HFF-Myc (cell line): ENCODE data around the gene PLA2G2D.

Experiments used
- DNase-seq: peaks from one replicate; pipeline ENCODE4 v3.0.0-alpha.2; 2011; ENCODE audit warnings: low read depth; ENCODE audit errors: extremely low read depth
- H3K4me3 ChIP-seq: replicated peaks from 2 replicates; pipeline ENCODE4 v1.5.1; 2011; ENCODE audit warnings: low read depth, mild to moderate bottlenecking, control low read depth, low read length
- CTCF ChIP-seq: IDR thresholded peaks from 2 replicates; pipeline ENCODE4 v1.5.1; 2012; ENCODE audit warnings: mild to moderate bottlenecking, low read depth, low read length, control low read depth; ENCODE audit errors: missing control alignments

Gene PLA2G2D

GRCh38 chr1:20109223-20109856, 10.0 kb downstream of the PLA2G2D start:
- H3K4me3 ChIP-seq, result no peak overlapping the region
- TF ChIP-seq CTCF, result no peak
- DNase-seq, result no peak

DNA sequence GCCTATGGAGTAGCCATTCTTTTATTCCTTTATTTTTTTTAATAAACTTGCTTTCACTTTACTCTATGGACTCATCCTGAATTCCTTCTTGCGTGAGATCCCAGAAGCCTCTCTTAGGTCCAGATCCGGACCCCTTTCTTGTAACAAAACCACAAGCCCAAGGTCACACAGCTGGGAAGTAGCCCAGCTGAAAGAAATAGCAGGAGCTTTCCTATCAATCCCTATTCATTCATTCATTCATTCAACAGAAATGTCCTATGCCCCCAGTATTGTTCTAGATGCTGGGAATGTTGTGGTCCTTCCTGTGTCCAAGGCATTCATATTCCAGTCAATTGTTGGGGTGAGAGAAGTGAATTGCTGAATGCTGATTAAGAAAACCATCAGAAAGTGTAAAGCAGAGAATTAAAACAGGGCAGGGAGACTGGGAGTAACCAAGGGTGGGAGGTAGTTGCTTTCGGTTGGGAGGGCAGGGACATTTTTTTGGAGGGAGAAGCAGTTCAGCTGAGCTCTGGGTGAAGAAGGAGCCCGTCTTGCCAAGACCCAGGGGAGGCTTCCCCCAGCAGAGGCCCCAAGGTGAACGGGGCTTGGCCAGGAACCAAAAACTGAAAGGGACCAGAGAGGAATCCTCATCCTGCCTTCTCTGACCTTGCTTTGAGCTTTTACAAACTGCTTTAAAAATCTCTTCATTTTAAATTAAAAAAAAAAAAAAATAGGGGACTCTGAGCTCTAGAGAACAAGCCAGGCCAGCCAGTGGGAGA, 10.8 kb downstream of the PLA2G2D start:
- H3K4me3 ChIP-seq, result no peak overlapping the region
- TF ChIP-seq CTCF, result no peak

GRCh38 chr1:20107796-20108195, 11.5 kb downstream of the PLA2G2D start:
- DNase-seq, result no peak
- no peak overlapping the region for H3K4me3 ChIP-seq
- no peak for TF ChIP-seq CTCF

More for the DNA sequence above, 10.8 kb downstream of the PLA2G2D start:
- DNase-seq, result no peak

DNA sequence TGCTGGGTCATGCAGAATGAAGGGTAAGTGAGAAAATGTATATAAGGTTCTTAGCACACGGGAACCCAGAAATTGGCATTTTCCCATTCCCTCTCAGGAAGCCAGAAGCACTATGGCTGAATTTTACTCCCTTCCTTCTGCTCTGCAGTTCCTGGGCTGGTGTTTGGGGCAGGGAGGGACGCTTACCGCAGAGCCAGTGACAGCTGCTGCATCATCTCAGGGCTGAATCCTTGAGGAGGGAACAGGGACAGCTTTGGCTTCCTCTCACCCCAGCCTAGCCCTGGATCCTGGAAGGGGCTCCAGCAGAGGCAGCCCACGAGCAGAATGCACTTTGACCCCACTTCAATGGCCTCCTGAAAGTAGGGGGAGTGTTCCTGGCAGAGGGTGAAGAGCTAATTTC, 12.0 kb downstream of the PLA2G2D start:
- no peak for TF ChIP-seq CTCF
- no peak overlapping the region for H3K4me3 ChIP-seq
- no peak for DNase-seq

DNA sequence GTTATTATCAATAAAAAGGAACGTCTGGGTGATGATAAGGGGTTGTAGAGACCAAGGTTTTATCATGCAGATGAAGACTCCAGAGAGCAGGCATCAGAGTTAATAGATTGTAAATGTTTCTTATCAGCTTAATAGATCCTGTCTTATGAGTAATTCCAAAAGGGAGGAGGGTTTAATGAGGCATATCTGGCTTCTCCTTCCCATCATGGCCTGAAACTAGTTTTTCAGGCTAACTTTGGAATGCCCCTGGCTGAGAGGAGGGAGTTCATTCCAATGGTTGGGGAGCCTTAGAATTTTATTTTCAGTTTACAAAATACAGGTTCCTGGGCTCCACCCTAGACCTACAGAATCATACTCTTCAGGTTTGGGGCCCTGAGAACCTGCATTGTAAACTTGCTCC, 13.5 kb downstream of the PLA2G2D start:
- TF ChIP-seq CTCF, result no peak
- DNase-seq, result no peak

GRCh38 chr1:20102875-20103274, 16.5 kb downstream of the PLA2G2D start:
- no peak overlapping the region for H3K4me3 ChIP-seq
- TF ChIP-seq CTCF, result no peak
- DNase-seq, result no peak

More for the DNA sequence above, 13.5 kb downstream of the PLA2G2D start:
- no peak overlapping the region for H3K4me3 ChIP-seq
